ENCODE measurements around the gene GMDS.

- no peak for TF ChIP-seq ZNF565 (CRISPR knock-in tag; conservative IDR thresholded peaks at IDR 0.05; ENCODE audit: low read depth)
- TF ChIP-seq PATZ1 (CRISPR knock-in tag; IDR thresholded peaks at IDR 0.05; ENCODE audit: borderline replicate concordance), result no peak
- no peak for TF ChIP-seq OSR1 (CRISPR knock-in tag; IDR thresholded peaks at IDR 0.05)
- TF ChIP-seq CREB5 (CRISPR knock-in tag; IDR thresholded peaks at IDR 0.05; ENCODE audit: low read depth), result no peak
- TF ChIP-seq BACH2 (CRISPR knock-in tag; IDR thresholded peaks at IDR 0.05; ENCODE audit: borderline replicate concordance), result no peak
- no peak for TF ChIP-seq ZNF8 (CRISPR knock-in tag; IDR thresholded peaks at IDR 0.05)
- no peak for TF ChIP-seq TCF4 (CRISPR knock-in tag; IDR thresholded peaks at IDR 0.05; ENCODE audit: borderline replicate concordance)
These were observed 454.7 kb downstream of the GMDS start for GRCh38 chr6:1790684-1791083.

All from SK-N-SH treated with all-trans-retinoic acid at 6 μM for 48 hours (cell line).